HG03060 (cell line): ENCODE measurements around the gene UBL7.

Experiments
- ATAC-seq: cut with Tn5 transposase; IDR thresholded peaks from one replicate; pipeline ENCODE4 v1.9.1; 2021; ENCODE audit warnings: low read depth, moderate number of reproducible peaks; ENCODE audit not compliant: unreplicated experiment

The UBL7 gene

GRCh38 chr15:74396146-74396438 lies 64.9 kb downstream of the UBL7 start:
- no peak for ATAC-seq
